MM.1S (cell line): Measurements from ENCODE around the gene DCANP1.

ENCODE experiments used
- DNase-seq: peaks from one replicate; pipeline ENCODE4 v3.0.0-alpha.2; 2015
- H2AFZ ChIP-seq: fragments of 300-600 bp; sonication (generic); 2 replicates; pipeline ENCODE4 v1.6.0; 2016; ENCODE audit warnings: antibody characterized with exemption, low read length
- H3F3A ChIP-seq: fragments of 300-600 bp; sonication (generic); 2 replicates; pipeline ENCODE4 v1.6.1; 2016; ENCODE audit warnings: mild to moderate bottlenecking, antibody characterized with exemption, low read length, moderate library complexity, mixed read lengths; ENCODE audit not compliant: insufficient read depth
- H3K27ac ChIP-seq: fragments of 300-600 bp; sonication (generic); 2 replicates; pipeline ENCODE4 v1.5.1; 2016; ENCODE audit warnings: mild to moderate bottlenecking, low read length
- H3K27me3 ChIP-seq: fragments of 300-600 bp; sonication (generic); replicated peaks from 2 replicates; pipeline ENCODE4 v1.6.0; 2016; ENCODE audit warnings: low read length; ENCODE audit not compliant: insufficient read depth
- H3K36me3 ChIP-seq: fragments of 300-600 bp; sonication (generic); replicated peaks from 2 replicates; pipeline ENCODE4 v1.6.1; 2016; ENCODE audit warnings: mild to moderate bottlenecking, low read length, mixed read lengths; ENCODE audit not compliant: insufficient read depth
- H3K4me1 ChIP-seq: fragments of 300-600 bp; sonication (generic); 2 replicates; pipeline ENCODE4 v1.6.1; 2016; ENCODE audit warnings: low read length, mixed read lengths
- H3K4me2 ChIP-seq: fragments of 300-600 bp; sonication (generic); 2 replicates; pipeline ENCODE4 v1.6.0; 2016; ENCODE audit warnings: low read depth, low read length
- H3K4me3 ChIP-seq: fragments of 300-600 bp; sonication (generic); 2 replicates; pipeline ENCODE4 v1.5.1; 2016; ENCODE audit warnings: low read length, mixed read lengths
- H3K79me2 ChIP-seq: fragments of 300-600 bp; sonication (generic); 2 replicates; pipeline ENCODE4 v1.6.1; 2016; ENCODE audit warnings: mixed run types, low read length, mixed read lengths
- H3K9ac ChIP-seq: fragments of 300-600 bp; sonication (generic); 2 replicates; pipeline ENCODE4 v1.6.1; 2016; ENCODE audit warnings: low read length, mixed read lengths
- H3K9me2 ChIP-seq: fragments of 300-600 bp; sonication (generic); replicated peaks from 2 replicates; pipeline ENCODE4 v1.6.1; 2016; ENCODE audit warnings: mild to moderate bottlenecking, low read length, mixed read lengths; ENCODE audit not compliant: insufficient read depth
- H3K9me3 ChIP-seq: fragments of 300-600 bp; sonication (generic); replicated peaks from 2 replicates; pipeline ENCODE4 v1.6.1; 2016; ENCODE audit warnings: mild to moderate bottlenecking, low read length, mixed read lengths; ENCODE audit not compliant: insufficient read depth
- H4K20me1 ChIP-seq: fragments of 300-600 bp; sonication (generic); 2 replicates; pipeline ENCODE4 v1.6.1; 2016; ENCODE audit warnings: mild to moderate bottlenecking, low read length, moderate library complexity, mixed read lengths; ENCODE audit not compliant: insufficient read depth
- CTCF ChIP-seq: fragments of 300-600 bp; sonication (generic); IDR thresholded peaks from 2 replicates; pipeline ENCODE4 v1.5.1; 2016; ENCODE audit warnings: antibody characterized with exemption, low read length, mixed read lengths
- EZH2 ChIP-seq: fragments of 300-600 bp; sonication (generic); optimal IDR thresholded peaks from 2 replicates; pipeline ENCODE3; 2017; ENCODE audit warnings: low read depth, mild to moderate bottlenecking, antibody characterized with exemption, low read length, mixed read lengths
- EZH2phosphoT487 ChIP-seq: fragments of 300-600 bp; sonication (generic); IDR thresholded peaks from 2 replicates; pipeline ENCODE4 v1.6.1; 2018; ENCODE audit warnings: antibody characterized with exemption, low read length

Gene DCANP1

GRCh38 chr5:135482381-135482933, 35.3 kb upstream of the DCANP1 start:
- Histone ChIP-seq H3K9me3 (no peaks in the 10 kb centered on the region), H3K4me1 (no peaks in the 10 kb centered on the region), H3K9ac (no peak overlapping the region), H3K4me2 (no peak overlapping the region), H3K79me2 (no peaks in the 10 kb centered on the region), H3K27ac (no peak overlapping the region), H4K20me1 (no peaks in the 10 kb centered on the region), H2AFZ (no peak overlapping the region), H3K27me3 (no peaks in the 10 kb centered on the region), H3K4me3 (no peak overlapping the region), H3K9me2 (no peaks in the 10 kb centered on the region), H3K36me3 (no peaks in the 10 kb centered on the region), H3F3A (no peaks in the 10 kb centered on the region)
- DNase-seq = no peak
- TF ChIP-seq EZH2 (no peak), CTCF (no peak)

GRCh38 chr5:135481909-135482311, 34.8 kb upstream of the DCANP1 start:
- H3K9me3 ChIP-seq = no peaks in the 10 kb centered on the region
- H3K9me2 ChIP-seq = no peaks in the 10 kb centered on the region
- H3K4me1 ChIP-seq = no peaks in the 10 kb centered on the region
- no peaks in the 10 kb centered on the region for H3K27me3 ChIP-seq
- no peak overlapping the region for H3K9ac ChIP-seq
- H3K36me3 ChIP-seq = no peaks in the 10 kb centered on the region
- H3K4me2 ChIP-seq = no peak overlapping the region
- no peak overlapping the region for H3K27ac ChIP-seq
- H3K4me3 ChIP-seq = no peak overlapping the region
- no peaks in the 10 kb centered on the region for H4K20me1 ChIP-seq
- H3K79me2 ChIP-seq = no peaks in the 10 kb centered on the region
- TF ChIP-seq EZH2 (no peak), CTCF (no peak), EZH2phosphoT487 (no peak)
- DNase-seq = no peak
- H3F3A ChIP-seq = no peaks in the 10 kb centered on the region
- H2AFZ ChIP-seq = no peak overlapping the region

GRCh38 chr5:135481387-135481786, 34.2 kb upstream of the DCANP1 start:
- Histone ChIP-seq H3K4me3 (no peak overlapping the region), H3K4me1 (no peaks in the 10 kb centered on the region), H3K4me2 (no peak overlapping the region), H3F3A (no peaks in the 10 kb centered on the region), H3K27me3 (no peaks in the 10 kb centered on the region), H3K27ac (no peak overlapping the region), H3K79me2 (no peaks in the 10 kb centered on the region), H3K9ac (no peak overlapping the region), H3K9me2 (no peaks in the 10 kb centered on the region), H2AFZ (no peak overlapping the region), H3K36me3 (no peaks in the 10 kb centered on the region), H3K9me3 (no peaks in the 10 kb centered on the region), H4K20me1 (no peaks in the 10 kb centered on the region)
- DNase-seq = no peak
- TF ChIP-seq CTCF (no peak), EZH2 (no peak), EZH2phosphoT487 (no peak)
